Thyroid gland (tissue), 4 donors: Measurements from ENCODE around the gene KRT12. TPM values are rescaled to one million over a fixed set of nuclear protein-coding genes. Genes with fewer than 3 reads are reported as not detected.

ENCODE experiments used
- DNase-seq, 2 donors: peaks; one replicate each; pipeline ENCODE4 v3.0.0-alpha.2; 2019
- H3K27ac ChIP-seq, 3 donors: fragments of 200-600 bp; sonication (generic); 1 replicate in 2 of 3; 2 replicates in 1 of 3; pipeline ENCODE4 v1.5.1; 2016 to 2019; ENCODE audit warnings: mild to moderate bottlenecking in 1 of 3, moderate library complexity in 1 of 3
- H3K27me3 ChIP-seq: fragments of 200-600 bp; sonication (generic); one replicate; pipeline ENCODE4 v1.5.1; 2019
- H3K36me3 ChIP-seq, 2 donors: fragments of 200-600 bp; sonication (generic); one replicate each; pipeline ENCODE4 v1.5.1; 2016 to 2019
- H3K4me1 ChIP-seq, 2 donors: fragments of 200-600 bp; sonication (generic); one replicate each; pipeline ENCODE4 v1.5.1; 2017 to 2019
- H3K4me3 ChIP-seq, 3 donors: fragments of 200-600 bp; sonication (generic); replicated peaks in 1 of 3; 1 replicate in 2 of 3; 2 replicates in 1 of 3; pipeline ENCODE4 v1.5.1; 2016; ENCODE audit warnings: mild to moderate bottlenecking in 1 of 3
- H3K9me3 ChIP-seq: fragments of 200-600 bp; sonication (generic); one replicate; pipeline ENCODE4 v1.5.1; 2017
- POLR2A ChIP-seq, 2 donors: fragments of 450-650 bp; IDR thresholded peaks; one replicate each; pipeline ENCODE4 v1.6.1; 2017; ENCODE audit warnings: antibody characterized with exemption in 2 of 2, mild to moderate bottlenecking in 2 of 2, moderate library complexity in 1 of 2
- WGBS, 2 donors: methylation state at CpG; one replicate each; pipeline ENCODE4 v1.1.5; 2017; 5-methylcytosine and 5-hydroxymethylcytosine counted together
- intact Hi-C: fragments of 100-400 bp; cut with DNase I; formaldehyde crosslinking; loops from one replicate; pipeline ENCODE4 v1.15.1; 2023
- total RNA-seq, 4 donors: library from RNA; depleted of rRNA; stranded (reverse); fragments of >200 nt; gene quantifications; one replicate each; pipeline ENCODE4 v1.2.3, GENCODE V29; 2016
- TF ChIP-seq, protein P1 (sequence below), 6 experiments: fragments of 200-600 bp in 3 of 6; fragments of 450-650 bp in 3 of 6; sonication (generic) in 3 of 6; IDR thresholded peaks; one replicate each; pipeline ENCODE4 v1.5.1; 2016 to 2019; ENCODE audit warnings: antibody characterized with exemption in 6 of 6, mild to moderate bottlenecking in 2 of 6, inconsistent platforms in 1 of 6, moderate library complexity in 1 of 6

Gene KRT12
- total RNA-seq, 4 donors from 2014 or later = not detected

DNA sequence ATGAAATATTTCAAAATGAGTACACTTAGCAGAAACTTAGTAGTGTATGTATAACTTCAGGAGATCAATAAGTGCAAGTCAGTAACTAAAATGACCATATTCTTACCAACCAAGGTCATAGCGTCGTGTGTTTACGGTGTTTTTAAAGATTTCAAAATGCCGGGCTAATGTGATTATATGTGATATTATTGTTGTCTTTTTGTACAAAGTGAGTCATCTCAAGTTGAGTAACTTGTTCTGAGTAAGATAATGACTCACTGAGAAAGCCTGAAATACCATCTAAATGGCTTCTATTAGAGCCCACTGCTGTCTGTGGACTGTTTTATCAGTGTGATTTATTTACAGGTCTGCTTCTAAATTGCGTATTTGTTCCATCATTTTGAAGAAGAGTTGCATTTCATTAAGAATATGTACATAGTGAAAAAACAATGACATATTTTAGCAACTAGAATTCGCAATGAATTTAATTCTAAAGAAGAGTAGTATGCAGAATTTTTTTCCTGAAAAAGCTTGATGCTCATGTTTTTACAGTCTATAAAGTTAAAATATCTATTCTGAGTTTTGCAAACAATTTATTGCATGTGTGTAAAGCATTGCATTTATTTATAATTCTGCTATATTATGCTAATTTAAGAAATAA is 12.7 kb downstream of the KRT12 start:
- TF ChIP-seq POLR2A (IDR thresholded peaks at IDR 0.05) = no peak
- TF ChIP-seq, protein P1, sequence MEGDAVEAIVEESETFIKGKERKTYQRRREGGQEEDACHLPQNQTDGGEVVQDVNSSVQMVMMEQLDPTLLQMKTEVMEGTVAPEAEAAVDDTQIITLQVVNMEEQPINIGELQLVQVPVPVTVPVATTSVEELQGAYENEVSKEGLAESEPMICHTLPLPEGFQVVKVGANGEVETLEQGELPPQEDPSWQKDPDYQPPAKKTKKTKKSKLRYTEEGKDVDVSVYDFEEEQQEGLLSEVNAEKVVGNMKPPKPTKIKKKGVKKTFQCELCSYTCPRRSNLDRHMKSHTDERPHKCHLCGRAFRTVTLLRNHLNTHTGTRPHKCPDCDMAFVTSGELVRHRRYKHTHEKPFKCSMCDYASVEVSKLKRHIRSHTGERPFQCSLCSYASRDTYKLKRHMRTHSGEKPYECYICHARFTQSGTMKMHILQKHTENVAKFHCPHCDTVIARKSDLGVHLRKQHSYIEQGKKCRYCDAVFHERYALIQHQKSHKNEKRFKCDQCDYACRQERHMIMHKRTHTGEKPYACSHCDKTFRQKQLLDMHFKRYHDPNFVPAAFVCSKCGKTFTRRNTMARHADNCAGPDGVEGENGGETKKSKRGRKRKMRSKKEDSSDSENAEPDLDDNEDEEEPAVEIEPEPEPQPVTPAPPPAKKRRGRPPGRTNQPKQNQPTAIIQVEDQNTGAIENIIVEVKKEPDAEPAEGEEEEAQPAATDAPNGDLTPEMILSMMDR (IDR thresholded peaks at IDR 0.05) = no peak
- Histone ChIP-seq H3K27ac (no peak overlapping the region), H3K27me3 (no peaks in the 10 kb centered on the region), H3K36me3 (no peaks in the 10 kb centered on the region), H3K4me3 (no peak overlapping the region), H3K9me3 (no peaks in the 10 kb centered on the region), H3K4me1 (no peaks in the 10 kb centered on the region)
- no peak for DNase-seq
- intact Hi-C loops = no loop called here
- WGBS, 2 donors = 69 to 73% methylated on average over 6 of the region's 6 CpGs

DNA sequence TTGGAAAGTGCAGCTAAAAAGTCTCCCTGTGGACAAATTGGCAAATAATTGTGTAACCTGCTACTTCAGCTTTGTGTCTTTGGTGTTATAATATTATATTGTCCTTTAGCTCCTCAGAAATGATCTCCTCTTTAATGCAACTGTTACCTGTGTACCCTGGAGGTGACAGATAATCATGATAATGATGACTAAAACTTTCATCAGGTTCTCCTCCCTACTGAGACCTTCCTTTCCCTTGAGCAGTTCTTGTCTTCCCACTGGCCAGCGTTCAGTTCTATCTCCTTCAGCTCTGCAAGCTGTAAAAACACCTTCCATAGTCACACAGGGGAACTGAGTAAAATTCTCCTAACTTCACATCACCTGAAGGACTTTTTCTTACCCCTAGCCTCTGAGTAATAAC is 14.7 kb downstream of the KRT12 start:
- 60 to 67% methylated on average over 1 of the region's 1 CpG for WGBS, 2 donors
- TF ChIP-seq, protein P1 (IDR thresholded peaks at IDR 0.05) = no peak
- TF ChIP-seq POLR2A (IDR thresholded peaks at IDR 0.05) = no peak

GRCh38 chr17:40850293-40850972 is 16.6 kb downstream of the KRT12 start:
- TF ChIP-seq, protein P1 (IDR thresholded peaks at IDR 0.05) = no peak
- TF ChIP-seq POLR2A (IDR thresholded peaks at IDR 0.05) = no peak
- no peak overlapping the region for H3K4me3 ChIP-seq
- no peaks in the 10 kb centered on the region for H3K27me3 ChIP-seq
- WGBS, 2 donors = 94 to 95% methylated on average over 3 of the region's 3 CpGs
- H3K27ac ChIP-seq = no peak overlapping the region
- no peaks in the 10 kb centered on the region for H3K36me3 ChIP-seq
- intact Hi-C loops = no loop called here
- no peaks in the 10 kb centered on the region for H3K9me3 ChIP-seq
- DNase-seq = no peak
- no peaks in the 10 kb centered on the region for H3K4me1 ChIP-seq

More for the DNA sequence above, 14.7 kb downstream of the KRT12 start:
- H3K36me3 ChIP-seq = no peaks in the 10 kb centered on the region
- H3K9me3 ChIP-seq = no peaks in the 10 kb centered on the region
- DNase-seq = no peak
- no peaks in the 10 kb centered on the region for H3K27me3 ChIP-seq
- H3K4me1 ChIP-seq = no peaks in the 10 kb centered on the region
- no peak overlapping the region for H3K27ac ChIP-seq
- intact Hi-C loops = no loop called here
- no peak overlapping the region for H3K4me3 ChIP-seq

- Histone ChIP-seq H3K4me3 (no peak overlapping the region), H3K27ac (no peak overlapping the region), H3K27me3 (no peaks in the 10 kb centered on the region), H3K9me3 (no peaks in the 10 kb centered on the region), H3K4me1 (no peaks in the 10 kb centered on the region), H3K36me3 (no peaks in the 10 kb centered on the region)
- DNase-seq = no peak
- intact Hi-C loops = no loop called here
- 86 to 90% methylated on average over 4 of the region's 4 CpGs for WGBS, 2 donors
- TF ChIP-seq POLR2A (IDR thresholded peaks at IDR 0.05) = no peak
- TF ChIP-seq, protein P1 (IDR thresholded peaks at IDR 0.05) = no peak
Observed at GRCh38 chr17:40849723-40850122, 17.3 kb downstream of the KRT12 start.

DNA sequence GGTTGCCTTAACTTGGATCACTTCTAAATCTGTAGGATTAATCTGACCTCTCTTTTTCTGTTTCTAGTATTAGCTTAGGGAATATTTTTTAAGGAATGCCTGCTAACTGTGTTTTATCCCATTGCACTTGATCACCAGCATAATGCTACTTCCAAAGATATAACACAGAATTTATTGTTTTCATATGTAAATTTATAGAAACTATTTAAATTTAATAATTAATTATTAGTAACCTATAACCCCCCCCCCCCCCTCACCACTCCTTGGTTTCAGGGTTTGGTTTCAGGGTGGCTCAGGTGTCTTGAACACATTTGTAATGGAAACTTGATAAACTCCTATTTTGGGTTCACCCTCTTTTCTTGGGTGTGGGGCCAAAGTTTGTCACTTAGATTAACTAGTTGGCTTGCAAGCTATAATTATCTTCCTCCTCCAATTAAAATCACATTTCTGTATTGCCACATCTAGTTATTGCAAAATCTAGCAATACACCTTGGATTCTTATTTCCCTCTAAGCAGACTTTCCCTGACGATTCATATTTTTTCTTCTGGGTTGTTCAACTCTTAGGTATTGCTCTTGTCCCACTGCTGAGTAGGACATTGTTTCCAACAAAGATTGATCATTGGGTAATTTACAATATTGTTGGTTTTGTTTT is 18.3 kb downstream of the KRT12 start:
- H3K27ac ChIP-seq = no peak overlapping the region
- H3K9me3 ChIP-seq = no peaks in the 10 kb centered on the region
- intact Hi-C loops = no loop called here
- H3K36me3 ChIP-seq = no peaks in the 10 kb centered on the region
- no peak for TF ChIP-seq POLR2A (IDR thresholded peaks at IDR 0.05)
- TF ChIP-seq, protein P1 (IDR thresholded peaks at IDR 0.05) = no peak
- WGBS, 2 donors = 86 to 92% methylated on average over 1 of the region's 1 CpG
- no peaks in the 10 kb centered on the region for H3K27me3 ChIP-seq
- no peak for DNase-seq
- H3K4me3 ChIP-seq = no peak overlapping the region
- H3K4me1 ChIP-seq = no peaks in the 10 kb centered on the region
